Left ventricle myocardium superior (tissue), 1 donor: ENCODE results near the gene KCNQ5. TPM values are rescaled to one million over a fixed set of nuclear protein-coding genes. Genes with fewer than 3 reads are reported as not detected.

Experiments
- ATAC-seq: fragments of 200-7000 bp; cut with Tn5 transposase; one replicate; pipeline ENCODE4 v1.9.1; 2020; ENCODE audit warnings: mild to moderate bottlenecking, moderate library complexity
- DNase-seq: peaks from one replicate; pipeline ENCODE4 v3.0.0-alpha.2; 2020
- intact Hi-C: fragments of 100-400 bp; cut with micrococcal nuclease; formaldehyde crosslinking; loops from one replicate; pipeline ENCODE4 v1.11.0; 2022
- total RNA-seq: library from RNA; stranded (reverse); fragmentation: NEBNext Ultra II Directional; extraction: Animal tissue kit (Norgen Biotek cat#: 25700); gene quantifications from one replicate; pipeline ENCODE4 v1.2.1, GENCODE V29; 2021
- donor health status: DM: no; HTN: yes; CAD: no; lungs with severe emphysema.

The KCNQ5 gene
- total RNA-seq, 1 donor from 2014 or later, result not detected

GRCh38 chr6:73004861-73005260, 383.0 kb downstream of the KCNQ5 start:
- no peak for DNase-seq
- intact Hi-C loops, result no loop called here
- no peak for ATAC-seq

DNA sequence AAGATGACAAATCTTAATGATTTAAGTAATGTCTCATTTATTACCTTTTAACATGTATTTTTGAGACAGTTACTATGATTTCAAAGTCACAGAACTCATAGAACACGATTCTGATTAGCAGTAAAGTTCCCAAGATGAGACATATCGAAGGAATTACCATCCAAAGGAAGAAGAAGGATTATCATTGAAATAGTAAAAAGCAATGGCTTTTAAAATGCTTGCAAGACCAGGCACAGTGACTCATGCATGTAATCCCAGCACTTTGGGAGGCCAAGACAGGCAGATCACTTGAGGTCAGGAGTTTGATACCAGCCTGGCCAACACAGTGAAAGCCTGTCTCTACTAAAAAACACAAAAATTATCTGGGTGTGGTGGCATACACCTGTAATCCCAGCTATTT, 384.3 kb downstream of the KCNQ5 start:
- ATAC-seq, result no peak
- intact Hi-C loops, result no loop called here
- DNase-seq, result no peak

- DNase-seq (no peak), ATAC-seq (no peak)
- intact Hi-C loops, result no loop called here
Measured at GRCh38 chr6:73011945-73012344, 390.1 kb downstream of the KCNQ5 start.

GRCh38 chr6:73017476-73017875, 395.6 kb downstream of the KCNQ5 start:
- no peak for DNase-seq
- ATAC-seq, result no peak
- intact Hi-C loops, result no loop called here

GRCh38 chr6:73024598-73024997, 402.7 kb downstream of the KCNQ5 start:
- intact Hi-C loops, result no loop called here
- DNase-seq (no peak), ATAC-seq (no peak)

- ATAC-seq, result no peak
- intact Hi-C loops, result no loop called here
- DNase-seq, result no peak
Measured at GRCh38 chr6:73027691-73028090, 405.8 kb downstream of the KCNQ5 start.

DNA sequence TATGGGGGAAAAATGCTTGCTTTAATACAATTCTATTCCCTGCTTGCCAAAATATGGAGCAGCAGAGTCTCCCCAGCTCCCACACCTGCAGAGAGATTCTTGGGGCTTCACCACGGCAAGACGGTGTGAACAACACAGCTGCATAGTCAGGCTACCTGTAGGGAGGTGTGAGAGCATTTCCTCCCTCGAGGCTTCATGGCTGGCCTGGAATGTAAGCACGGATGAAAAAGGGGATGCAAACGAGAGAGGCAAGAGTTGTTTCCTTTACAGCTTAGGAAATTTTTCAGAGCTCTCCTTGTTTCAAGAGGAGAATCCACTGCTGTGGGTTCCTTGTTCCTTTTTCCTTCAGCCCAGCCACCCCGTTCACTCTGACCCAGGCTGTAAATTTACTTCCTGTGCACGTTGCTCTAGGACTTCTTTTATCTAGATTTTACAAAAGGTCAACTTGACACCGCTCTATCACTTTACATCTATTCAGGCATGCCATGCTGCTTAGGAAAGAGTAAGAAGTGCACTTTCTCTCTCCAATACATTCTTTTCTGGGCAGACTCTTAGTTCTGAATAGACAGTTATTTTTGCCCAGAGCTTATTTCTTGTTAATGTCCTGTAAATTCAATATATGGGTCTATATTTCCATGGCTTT, 406.4 kb downstream of the KCNQ5 start:
- no peak for ATAC-seq
- DNase-seq, result no peak
- intact Hi-C loops, result no loop called here

GRCh38 chr6:73028893-73029450, 407.1 kb downstream of the KCNQ5 start:
- intact Hi-C loops, result no loop called here
- ATAC-seq (no peak), DNase-seq (no peak)

- intact Hi-C loops, result no loop called here
- DNase-seq (no peak), ATAC-seq (no peak)
Measured at GRCh38 chr6:73030257-73030656, 408.4 kb downstream of the KCNQ5 start.

DNA sequence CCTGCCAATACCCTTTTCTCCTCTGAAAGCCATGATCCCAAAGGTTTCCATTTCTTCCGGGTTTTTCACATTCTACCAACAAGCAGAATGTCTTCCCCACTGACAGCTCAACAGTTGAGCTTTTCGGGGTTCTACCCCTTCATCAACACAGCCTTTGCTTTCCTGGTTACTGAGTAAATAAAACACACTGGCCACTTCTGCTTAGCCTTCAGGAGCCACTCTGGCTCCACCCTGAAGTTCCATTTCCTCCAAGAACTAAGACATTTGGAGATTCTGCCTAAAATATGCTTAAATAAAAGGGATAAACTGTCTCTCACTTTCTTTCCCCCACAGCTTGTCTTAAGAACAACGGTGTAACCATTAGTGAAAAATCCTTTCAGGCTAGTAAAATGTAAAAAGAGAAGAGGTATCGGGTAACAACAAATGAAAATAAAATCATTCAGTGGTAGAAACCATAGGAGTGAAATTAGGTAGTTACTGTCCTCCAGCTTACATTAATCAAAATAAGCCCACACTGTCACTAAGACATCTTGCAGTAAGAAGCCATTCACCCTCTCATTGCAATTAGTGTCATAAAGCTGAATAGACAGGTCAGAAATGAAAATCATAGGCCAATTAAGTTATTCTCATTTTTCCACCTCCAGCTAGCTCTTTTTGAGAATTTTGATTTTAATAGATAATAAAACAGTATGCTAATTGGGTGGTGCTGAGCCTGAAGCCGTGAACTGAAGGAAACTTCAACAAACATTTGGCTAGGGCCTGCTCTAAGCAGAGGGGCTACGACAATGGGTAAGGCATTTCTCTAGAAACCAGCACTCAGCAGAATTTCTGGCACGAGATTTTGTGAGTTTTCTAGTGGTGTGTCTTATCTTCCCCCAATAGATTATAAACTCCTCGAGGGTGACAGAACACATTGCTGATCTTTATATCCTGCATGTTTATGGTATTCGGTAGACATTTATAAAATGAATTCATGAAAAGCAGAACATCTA, 409.2 kb downstream of the KCNQ5 start:
- intact Hi-C loops, result no loop called here
- DNase-seq, result no peak
- ATAC-seq, result no peak

DNA sequence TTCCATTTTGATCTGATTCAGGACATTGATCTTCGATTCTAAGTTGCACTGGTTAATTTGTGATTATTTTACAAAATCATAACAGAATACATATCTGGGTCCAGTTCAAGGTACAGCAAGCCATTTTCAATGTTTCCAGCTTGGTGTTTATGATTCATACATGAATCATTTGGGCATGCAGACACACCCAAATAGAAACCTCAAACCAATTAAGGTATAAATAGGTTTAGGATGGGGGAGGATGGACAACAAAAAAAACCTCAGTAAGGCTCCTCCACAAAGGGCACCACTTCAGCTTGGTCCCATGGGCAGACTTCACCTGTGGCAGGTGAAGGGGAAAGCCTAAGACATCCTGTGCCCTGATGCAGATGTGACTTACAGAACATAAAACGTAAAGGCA, 410.7 kb downstream of the KCNQ5 start:
- no peak for ATAC-seq
- intact Hi-C loops, result no loop called here
- DNase-seq, result no peak

- no peak for DNase-seq
- no peak for ATAC-seq
- intact Hi-C loops, result no loop called here
Measured at GRCh38 chr6:73036689-73037088, 414.8 kb downstream of the KCNQ5 start.

GRCh38 chr6:73041051-73041450, 419.2 kb downstream of the KCNQ5 start:
- DNase-seq (no peak), ATAC-seq (no peak)
- intact Hi-C loops, result no loop called here

DNA sequence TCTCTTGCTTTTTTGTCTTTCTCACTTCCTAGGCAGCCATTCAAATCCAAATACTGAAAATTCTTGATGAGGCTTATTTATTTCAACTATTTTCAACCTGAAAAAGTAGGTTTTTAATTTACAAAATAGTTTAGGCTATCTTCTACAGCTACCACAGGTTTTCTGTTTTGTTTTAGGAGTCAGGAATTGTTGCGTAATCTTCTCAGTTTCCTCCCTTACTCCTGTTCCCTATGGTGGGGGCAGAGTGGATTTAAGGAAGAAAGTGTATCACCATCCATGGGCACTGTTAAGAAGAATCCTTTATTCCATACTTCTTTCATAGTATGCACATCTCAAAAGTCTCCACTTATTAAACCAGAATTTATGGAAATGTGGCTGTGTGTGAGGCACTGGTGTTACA, 421.0 kb downstream of the KCNQ5 start:
- no peak for DNase-seq
- ATAC-seq, result no peak
- intact Hi-C loops, result no loop called here

DNA sequence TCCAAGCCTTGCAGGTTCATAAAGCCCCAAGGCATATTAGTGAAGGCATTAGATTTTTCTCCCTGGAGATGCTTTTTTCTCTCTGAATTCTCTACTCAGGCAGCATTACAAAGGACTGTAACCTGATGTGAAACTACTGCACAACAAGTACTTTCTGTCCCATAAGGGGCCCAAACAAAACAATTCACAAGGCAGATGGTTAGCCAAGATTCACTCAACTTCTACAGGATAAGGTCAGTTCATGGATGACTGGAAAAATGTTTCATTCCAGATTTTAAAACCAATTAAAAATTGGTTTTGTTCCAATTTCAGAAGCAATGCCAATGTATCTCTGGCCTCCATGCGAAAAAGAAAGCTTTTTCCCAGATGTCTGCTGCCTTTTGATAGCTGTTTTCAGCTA, 421.6 kb downstream of the KCNQ5 start:
- ATAC-seq (no peak), DNase-seq (no peak)
- intact Hi-C loops, result no loop called here

- DNase-seq (no peak), ATAC-seq (no peak)
- intact Hi-C loops, result no loop called here
Measured at GRCh38 chr6:73045609-73046008, 423.7 kb downstream of the KCNQ5 start.

- DNase-seq (no peak), ATAC-seq (no peak)
- intact Hi-C loops, result no loop called here
Measured at GRCh38 chr6:73047801-73048200, 425.9 kb downstream of the KCNQ5 start.

DNA sequence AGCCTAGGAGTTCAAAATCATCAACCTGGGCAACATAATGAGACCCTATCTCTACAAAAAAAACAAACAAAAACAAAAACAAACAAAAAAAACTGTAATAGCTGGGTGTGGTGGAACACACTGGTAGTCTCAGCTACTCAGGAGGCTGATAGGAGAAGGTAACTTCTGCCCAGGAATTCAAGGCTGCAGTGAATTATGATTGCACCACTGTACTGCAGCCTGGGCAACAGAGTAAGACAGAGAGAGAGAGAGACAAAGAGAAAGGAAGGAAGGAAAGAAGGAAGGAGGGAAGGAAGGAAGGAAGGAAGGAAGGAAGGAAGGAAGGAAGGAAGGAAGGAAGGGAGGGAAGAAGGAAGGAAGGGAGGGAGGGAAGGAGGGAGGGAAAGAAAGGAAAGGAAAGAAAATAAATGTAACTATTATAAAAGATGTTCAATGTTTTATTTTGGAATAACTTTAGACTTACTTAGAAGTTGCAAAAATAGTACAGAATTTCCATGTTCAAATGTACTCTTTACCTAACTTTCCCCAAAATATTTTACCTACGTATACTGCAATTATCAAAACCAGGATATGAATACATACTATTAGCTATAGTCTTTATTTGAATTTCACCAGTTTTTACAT, 428.2 kb downstream of the KCNQ5 start:
- DNase-seq (no peak), ATAC-seq (no peak)
- intact Hi-C loops, result no loop called here

GRCh38 chr6:73050706-73051105, 428.8 kb downstream of the KCNQ5 start:
- no peak for ATAC-seq
- intact Hi-C loops, result no loop called here
- no peak for DNase-seq

DNA sequence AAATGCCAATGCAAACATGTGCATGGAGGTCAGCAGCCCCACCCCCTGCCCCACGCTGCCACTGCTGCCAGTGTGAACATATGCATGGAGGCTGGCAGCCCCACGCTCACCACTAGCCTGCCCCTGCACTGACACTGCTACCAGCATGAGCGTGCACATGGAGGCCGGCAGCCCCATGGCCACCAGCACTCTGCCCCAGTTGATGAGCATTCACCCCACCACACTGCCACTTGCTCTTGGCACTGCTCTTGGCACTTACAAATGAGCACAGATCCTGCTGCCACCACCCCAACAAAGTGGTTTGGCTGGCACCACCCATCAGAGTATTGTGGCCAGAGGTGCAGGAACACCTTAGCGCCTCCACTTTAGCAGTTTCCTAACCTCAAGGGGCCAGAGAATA, 429.3 kb downstream of the KCNQ5 start:
- ATAC-seq, result no peak
- intact Hi-C loops, result no loop called here
- DNase-seq, result no peak
